ENCODE results near the gene TBL3.

DNA sequence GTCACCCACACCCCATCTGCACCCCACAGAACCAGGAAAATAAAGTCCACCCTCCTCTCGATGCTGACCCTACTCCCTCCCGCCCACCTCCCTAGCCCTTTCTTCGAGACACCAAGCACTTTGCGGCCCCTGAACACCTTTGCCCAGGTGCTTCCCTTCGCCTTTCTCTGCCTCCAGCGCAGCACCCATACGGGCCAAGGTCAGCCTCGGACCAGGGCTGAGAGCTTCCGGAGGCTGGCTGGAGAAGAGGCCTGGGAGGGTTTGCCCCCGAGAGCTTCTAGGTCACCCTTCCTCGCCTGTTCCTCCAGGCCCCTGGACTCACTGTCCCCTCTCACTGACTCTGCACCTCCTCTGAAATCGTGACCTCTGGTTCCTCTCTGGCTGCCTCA is 52.2 kb downstream of the TBL3 start:
- TF ChIP-seq, protein P1, sequence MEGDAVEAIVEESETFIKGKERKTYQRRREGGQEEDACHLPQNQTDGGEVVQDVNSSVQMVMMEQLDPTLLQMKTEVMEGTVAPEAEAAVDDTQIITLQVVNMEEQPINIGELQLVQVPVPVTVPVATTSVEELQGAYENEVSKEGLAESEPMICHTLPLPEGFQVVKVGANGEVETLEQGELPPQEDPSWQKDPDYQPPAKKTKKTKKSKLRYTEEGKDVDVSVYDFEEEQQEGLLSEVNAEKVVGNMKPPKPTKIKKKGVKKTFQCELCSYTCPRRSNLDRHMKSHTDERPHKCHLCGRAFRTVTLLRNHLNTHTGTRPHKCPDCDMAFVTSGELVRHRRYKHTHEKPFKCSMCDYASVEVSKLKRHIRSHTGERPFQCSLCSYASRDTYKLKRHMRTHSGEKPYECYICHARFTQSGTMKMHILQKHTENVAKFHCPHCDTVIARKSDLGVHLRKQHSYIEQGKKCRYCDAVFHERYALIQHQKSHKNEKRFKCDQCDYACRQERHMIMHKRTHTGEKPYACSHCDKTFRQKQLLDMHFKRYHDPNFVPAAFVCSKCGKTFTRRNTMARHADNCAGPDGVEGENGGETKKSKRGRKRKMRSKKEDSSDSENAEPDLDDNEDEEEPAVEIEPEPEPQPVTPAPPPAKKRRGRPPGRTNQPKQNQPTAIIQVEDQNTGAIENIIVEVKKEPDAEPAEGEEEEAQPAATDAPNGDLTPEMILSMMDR (IDR thresholded peaks at IDR 0.05; ENCODE audit: low read depth, low read length), result no peak
- TF ChIP-seq, protein P2, sequence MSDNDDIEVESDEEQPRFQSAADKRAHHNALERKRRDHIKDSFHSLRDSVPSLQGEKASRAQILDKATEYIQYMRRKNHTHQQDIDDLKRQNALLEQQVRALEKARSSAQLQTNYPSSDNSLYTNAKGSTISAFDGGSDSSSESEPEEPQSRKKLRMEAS (IDR thresholded peaks at IDR 0.05; ENCODE audit: low read depth, low read length), result no peak
- TF ChIP-seq POLR2A (IDR thresholded peaks at IDR 0.05; ENCODE audit: extremely low read depth, insufficient read length), result no peak
- no peak for TF ChIP-seq MYC (IDR thresholded peaks at IDR 0.05; ENCODE audit: low read depth, low read length)

All from NB4 (cell line).